ENCODE results near the gene BTBD1.

- TF ChIP-seq CTCF (IDR thresholded peaks at IDR 0.05) = no peak
- no peak for TF ChIP-seq POLR2A (IDR thresholded peaks at IDR 0.05)
Measured at GRCh38 chr15:82978438-82978837, 88.6 kb downstream of the BTBD1 start.

All from stomach (tissue), 4 donors.